22Rv1 (cell line): ENCODE measurements around the gene CAPN7.

Experiments used
- ZFX ChIP-seq: fragments of 450-650 bp; IDR thresholded peaks from 2 replicates; pipeline ENCODE4 v1.6.1; 2017; ENCODE audit warnings: antibody characterized with exemption, borderline replicate concordance
- TF ChIP-seq, protein P1 (sequence below): fragments of 450-650 bp; IDR thresholded peaks from 2 replicates; pipeline ENCODE4 v1.5.1; 2017; ENCODE audit warnings: mild to moderate bottlenecking

DNA sequence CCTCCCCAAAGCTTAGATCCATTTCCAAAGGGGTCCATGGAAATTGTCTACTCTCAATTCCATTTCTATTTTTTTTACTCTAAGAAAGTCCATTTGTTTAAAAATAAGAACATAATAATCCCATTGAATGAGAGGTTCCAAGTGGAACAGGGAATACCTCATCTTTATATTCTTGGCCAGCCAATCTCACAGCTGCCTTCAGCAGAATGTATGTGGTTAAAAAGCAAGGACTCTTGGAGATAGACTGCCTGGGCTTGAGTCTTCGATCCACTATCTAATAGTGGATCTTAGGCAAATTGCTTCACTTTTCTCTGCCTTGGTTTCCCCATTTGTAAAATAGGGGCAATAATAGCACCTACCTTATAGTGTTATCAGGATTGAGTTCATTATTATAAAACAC is 24.5 kb upstream of the CAPN7 start:
- TF ChIP-seq, protein P1, sequence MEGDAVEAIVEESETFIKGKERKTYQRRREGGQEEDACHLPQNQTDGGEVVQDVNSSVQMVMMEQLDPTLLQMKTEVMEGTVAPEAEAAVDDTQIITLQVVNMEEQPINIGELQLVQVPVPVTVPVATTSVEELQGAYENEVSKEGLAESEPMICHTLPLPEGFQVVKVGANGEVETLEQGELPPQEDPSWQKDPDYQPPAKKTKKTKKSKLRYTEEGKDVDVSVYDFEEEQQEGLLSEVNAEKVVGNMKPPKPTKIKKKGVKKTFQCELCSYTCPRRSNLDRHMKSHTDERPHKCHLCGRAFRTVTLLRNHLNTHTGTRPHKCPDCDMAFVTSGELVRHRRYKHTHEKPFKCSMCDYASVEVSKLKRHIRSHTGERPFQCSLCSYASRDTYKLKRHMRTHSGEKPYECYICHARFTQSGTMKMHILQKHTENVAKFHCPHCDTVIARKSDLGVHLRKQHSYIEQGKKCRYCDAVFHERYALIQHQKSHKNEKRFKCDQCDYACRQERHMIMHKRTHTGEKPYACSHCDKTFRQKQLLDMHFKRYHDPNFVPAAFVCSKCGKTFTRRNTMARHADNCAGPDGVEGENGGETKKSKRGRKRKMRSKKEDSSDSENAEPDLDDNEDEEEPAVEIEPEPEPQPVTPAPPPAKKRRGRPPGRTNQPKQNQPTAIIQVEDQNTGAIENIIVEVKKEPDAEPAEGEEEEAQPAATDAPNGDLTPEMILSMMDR = no peak
- no peak for TF ChIP-seq ZFX
